ENCODE results near the gene TMEM156. TPM values are rescaled to one million over a fixed set of nuclear protein-coding genes. Genes with fewer than 3 reads are reported as not detected.

The TMEM156 gene
- total and polyA plus RNA-seq, 2 experiments from 2014 or later: not detected

DNA sequence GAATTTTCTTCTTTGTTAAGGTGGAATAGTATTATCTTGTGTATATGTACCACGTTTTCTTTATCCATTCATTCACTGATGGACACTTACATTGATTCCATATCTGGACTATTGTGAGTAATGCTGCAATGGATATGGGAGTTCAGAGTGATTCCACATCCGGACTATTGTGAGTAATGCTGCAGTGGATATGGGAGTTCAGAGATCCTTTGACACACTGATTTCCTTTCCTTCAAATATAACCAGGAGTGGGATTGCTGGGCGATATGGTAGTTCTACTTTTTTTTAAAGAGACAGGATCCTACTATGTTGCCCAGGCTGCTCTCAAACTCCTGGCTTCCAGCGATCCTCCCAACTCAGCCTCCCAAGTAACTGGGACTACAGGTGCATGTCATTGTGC lies 12.1 kb downstream of the TMEM156 start (continued):
- TF ChIP-seq, protein P1, sequence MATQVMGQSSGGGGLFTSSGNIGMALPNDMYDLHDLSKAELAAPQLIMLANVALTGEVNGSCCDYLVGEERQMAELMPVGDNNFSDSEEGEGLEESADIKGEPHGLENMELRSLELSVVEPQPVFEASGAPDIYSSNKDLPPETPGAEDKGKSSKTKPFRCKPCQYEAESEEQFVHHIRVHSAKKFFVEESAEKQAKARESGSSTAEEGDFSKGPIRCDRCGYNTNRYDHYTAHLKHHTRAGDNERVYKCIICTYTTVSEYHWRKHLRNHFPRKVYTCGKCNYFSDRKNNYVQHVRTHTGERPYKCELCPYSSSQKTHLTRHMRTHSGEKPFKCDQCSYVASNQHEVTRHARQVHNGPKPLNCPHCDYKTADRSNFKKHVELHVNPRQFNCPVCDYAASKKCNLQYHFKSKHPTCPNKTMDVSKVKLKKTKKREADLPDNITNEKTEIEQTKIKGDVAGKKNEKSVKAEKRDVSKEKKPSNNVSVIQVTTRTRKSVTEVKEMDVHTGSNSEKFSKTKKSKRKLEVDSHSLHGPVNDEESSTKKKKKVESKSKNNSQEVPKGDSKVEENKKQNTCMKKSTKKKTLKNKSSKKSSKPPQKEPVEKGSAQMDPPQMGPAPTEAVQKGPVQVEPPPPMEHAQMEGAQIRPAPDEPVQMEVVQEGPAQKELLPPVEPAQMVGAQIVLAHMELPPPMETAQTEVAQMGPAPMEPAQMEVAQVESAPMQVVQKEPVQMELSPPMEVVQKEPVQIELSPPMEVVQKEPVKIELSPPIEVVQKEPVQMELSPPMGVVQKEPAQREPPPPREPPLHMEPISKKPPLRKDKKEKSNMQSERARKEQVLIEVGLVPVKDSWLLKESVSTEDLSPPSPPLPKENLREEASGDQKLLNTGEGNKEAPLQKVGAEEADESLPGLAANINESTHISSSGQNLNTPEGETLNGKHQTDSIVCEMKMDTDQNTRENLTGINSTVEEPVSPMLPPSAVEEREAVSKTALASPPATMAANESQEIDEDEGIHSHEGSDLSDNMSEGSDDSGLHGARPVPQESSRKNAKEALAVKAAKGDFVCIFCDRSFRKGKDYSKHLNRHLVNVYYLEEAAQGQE (IDR thresholded peaks at IDR 0.05; ENCODE audit: unreplicated experiment): no peak

DNA sequence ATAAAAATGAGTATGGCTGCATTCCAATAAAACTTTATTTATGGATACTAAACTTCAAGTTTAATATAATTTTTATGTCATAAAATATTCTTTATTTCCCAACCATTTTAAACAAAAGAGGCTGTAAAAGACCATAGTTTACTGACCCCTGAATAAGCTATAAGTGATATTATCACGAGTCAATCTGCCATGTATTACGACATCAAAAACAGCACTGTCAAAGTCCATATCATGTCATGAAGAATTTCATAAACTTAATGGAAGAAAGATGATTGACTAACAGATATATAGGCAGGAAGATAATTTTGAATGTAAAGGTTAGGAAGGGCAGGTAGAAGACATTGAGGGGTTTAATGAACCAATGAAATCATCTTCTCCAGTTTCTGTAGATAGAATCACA lies 18.2 kb downstream of the TMEM156 start:
- no peaks in the 10 kb centered on the region for H4K20me1 ChIP-seq (replicated peaks; ENCODE audit: insufficient read depth)
- no peak overlapping the region for H3K27ac Mint-ChIP-seq
- DNase-seq (ENCODE audit: low spot score): no peak
- no peak for ATAC-seq
- 0 out of 2 replicates have a peak, but pooled peaks cover 4% of the 10 kb centered on the region for H3K9me2 ChIP-seq (ENCODE audit: insufficient read depth)
- H3K9me3 Mint-ChIP-seq: peaks cover 2% of the 10 kb centered on the region; the same call in 1 of the 3 replicates
- no peaks in the 10 kb centered on the region for H3K79me2 ChIP-seq (replicated peaks; ENCODE audit: insufficient read depth)
- H3K27me3 ChIP-seq (ENCODE audit: insufficient read depth): no peaks in the 10 kb centered on the region
- no peak overlapping the region for H3K4me3 ChIP-seq
- H3K36me3 Mint-ChIP-seq (ENCODE audit: low read depth): peaks cover 3% of the 10 kb centered on the region; the same call in 1 of the 3 replicates
- no peaks in the 10 kb centered on the region for H3F3A ChIP-seq (replicated peaks; ENCODE audit: low read depth)
- no peak overlapping the region for H3K27ac ChIP-seq (ENCODE audit: low read depth)
- no peaks in the 10 kb centered on the region for H3K4me1 ChIP-seq (ENCODE audit: insufficient read depth)
- H3K4me2 ChIP-seq: no peak overlapping the region
- no peak overlapping the region for H2AFZ ChIP-seq
- no peak overlapping the region for H3K4me3 Mint-ChIP-seq
- no peaks in the 10 kb centered on the region for H3K27me3 Mint-ChIP-seq (ENCODE audit: insufficient read depth, low read depth, poor library complexity)
- 0 out of 3 replicates have a peak, but pooled peaks cover 3% of the 10 kb centered on the region for H3K4me1 Mint-ChIP-seq
- no peaks in the 10 kb centered on the region for H3K36me3 ChIP-seq (ENCODE audit: insufficient read depth)
- TF ChIP-seq EZH2 (IDR thresholded peaks at IDR 0.05; ENCODE audit: low read depth, unreplicated experiment): no peak
- TF ChIP-seq ZNF331 (CRISPR knock-in tag; IDR thresholded peaks at IDR 0.05; ENCODE audit: low read depth): no peak
- TF ChIP-seq, protein P2, sequence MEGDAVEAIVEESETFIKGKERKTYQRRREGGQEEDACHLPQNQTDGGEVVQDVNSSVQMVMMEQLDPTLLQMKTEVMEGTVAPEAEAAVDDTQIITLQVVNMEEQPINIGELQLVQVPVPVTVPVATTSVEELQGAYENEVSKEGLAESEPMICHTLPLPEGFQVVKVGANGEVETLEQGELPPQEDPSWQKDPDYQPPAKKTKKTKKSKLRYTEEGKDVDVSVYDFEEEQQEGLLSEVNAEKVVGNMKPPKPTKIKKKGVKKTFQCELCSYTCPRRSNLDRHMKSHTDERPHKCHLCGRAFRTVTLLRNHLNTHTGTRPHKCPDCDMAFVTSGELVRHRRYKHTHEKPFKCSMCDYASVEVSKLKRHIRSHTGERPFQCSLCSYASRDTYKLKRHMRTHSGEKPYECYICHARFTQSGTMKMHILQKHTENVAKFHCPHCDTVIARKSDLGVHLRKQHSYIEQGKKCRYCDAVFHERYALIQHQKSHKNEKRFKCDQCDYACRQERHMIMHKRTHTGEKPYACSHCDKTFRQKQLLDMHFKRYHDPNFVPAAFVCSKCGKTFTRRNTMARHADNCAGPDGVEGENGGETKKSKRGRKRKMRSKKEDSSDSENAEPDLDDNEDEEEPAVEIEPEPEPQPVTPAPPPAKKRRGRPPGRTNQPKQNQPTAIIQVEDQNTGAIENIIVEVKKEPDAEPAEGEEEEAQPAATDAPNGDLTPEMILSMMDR (conservative IDR thresholded peaks at IDR 0.05; ENCODE audit: low read depth in 2 of 2): no peak
- no peak for TF ChIP-seq NANOG (IDR thresholded peaks at IDR 0.05; ENCODE audit: borderline replicate concordance)
- no peak for TF ChIP-seq STAT1 (IDR thresholded peaks at IDR 0.05; ENCODE audit: unreplicated experiment)
- TF ChIP-seq, protein P1 (IDR thresholded peaks at IDR 0.05; ENCODE audit: unreplicated experiment): no peak
- TF ChIP-seq, protein P3, sequence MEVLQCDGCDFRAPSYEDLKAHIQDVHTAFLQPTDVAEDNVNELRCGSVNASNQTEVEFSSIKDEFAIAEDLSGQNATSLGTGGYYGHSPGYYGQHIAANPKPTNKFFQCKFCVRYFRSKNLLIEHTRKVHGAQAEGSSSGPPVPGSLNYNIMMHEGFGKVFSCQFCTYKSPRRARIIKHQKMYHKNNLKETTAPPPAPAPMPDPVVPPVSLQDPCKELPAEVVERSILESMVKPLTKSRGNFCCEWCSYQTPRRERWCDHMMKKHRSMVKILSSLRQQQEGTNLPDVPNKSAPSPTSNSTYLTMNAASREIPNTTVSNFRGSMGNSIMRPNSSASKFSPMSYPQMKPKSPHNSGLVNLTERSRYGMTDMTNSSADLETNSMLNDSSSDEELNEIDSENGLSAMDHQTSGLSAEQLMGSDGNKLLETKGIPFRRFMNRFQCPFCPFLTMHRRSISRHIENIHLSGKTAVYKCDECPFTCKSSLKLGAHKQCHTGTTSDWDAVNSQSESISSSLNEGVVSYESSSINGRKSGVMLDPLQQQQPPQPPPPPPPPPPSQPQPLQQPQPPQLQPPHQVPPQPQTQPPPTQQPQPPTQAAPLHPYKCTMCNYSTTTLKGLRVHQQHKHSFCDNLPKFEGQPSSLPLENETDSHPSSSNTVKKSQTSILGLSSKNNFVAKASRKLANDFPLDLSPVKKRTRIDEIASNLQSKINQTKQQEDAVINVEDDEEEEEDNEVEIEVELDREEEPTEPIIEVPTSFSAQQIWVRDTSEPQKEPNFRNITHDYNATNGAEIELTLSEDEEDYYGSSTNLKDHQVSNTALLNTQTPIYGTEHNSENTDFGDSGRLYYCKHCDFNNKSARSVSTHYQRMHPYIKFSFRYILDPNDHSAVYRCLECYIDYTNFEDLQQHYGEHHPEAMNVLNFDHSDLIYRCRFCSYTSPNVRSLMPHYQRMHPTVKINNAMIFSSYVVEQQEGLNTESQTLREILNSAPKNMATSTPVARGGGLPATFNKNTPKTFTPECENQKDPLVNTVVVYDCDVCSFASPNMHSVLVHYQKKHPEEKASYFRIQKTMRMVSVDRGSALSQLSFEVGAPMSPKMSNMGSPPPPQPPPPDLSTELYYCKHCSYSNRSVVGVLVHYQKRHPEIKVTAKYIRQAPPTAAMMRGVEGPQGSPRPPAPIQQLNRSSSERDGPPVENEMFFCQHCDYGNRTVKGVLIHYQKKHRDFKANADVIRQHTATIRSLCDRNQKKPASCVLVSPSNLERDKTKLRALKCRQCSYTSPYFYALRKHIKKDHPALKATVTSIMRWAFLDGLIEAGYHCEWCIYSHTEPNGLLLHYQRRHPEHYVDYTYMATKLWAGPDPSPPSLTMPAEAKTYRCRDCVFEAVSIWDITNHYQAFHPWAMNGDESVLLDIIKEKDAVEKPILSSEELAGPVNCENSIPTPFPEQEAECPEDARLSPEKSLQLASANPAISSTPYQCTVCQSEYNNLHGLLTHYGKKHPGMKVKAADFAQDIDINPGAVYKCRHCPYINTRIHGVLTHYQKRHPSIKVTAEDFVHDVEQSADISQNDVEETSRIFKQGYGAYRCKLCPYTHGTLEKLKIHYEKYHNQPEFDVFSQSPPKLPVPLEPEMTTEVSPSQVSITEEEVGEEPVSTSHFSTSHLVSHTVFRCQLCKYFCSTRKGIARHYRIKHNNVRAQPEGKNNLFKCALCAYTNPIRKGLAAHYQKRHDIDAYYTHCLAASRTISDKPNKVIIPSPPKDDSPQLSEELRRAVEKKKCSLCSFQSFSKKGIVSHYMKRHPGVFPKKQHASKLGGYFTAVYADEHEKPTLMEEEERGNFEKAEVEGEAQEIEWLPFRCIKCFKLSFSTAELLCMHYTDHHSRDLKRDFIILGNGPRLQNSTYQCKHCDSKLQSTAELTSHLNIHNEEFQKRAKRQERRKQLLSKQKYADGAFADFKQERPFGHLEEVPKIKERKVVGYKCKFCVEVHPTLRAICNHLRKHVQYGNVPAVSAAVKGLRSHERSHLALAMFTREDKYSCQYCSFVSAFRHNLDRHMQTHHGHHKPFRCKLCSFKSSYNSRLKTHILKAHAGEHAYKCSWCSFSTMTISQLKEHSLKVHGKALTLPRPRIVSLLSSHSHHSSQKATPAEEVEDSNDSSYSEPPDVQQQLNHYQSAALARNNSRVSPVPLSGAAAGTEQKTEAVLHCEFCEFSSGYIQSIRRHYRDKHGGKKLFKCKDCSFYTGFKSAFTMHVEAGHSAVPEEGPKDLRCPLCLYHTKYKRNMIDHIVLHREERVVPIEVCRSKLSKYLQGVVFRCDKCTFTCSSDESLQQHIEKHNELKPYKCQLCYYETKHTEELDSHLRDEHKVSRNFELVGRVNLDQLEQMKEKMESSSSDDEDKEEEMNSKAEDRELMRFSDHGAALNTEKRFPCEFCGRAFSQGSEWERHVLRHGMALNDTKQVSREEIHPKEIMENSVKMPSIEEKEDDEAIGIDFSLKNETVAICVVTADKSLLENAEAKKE (CRISPR knock-in tag; IDR thresholded peaks at IDR 0.05): no peak
- no peak for TF ChIP-seq CREB1 (CRISPR knock-in tag; IDR thresholded peaks at IDR 0.05; ENCODE audit: low read depth)
- no peak for TF ChIP-seq JUNB (IDR thresholded peaks at IDR 0.05; ENCODE audit: unreplicated experiment)
- TF ChIP-seq EZH2phosphoT487 (IDR thresholded peaks at IDR 0.05; ENCODE audit: unreplicated experiment): no peak
